CD4-positive, alpha-beta T cell treated with Interleukin-2 at 100 ng/mL for 4 hours (primary cell): ENCODE measurements around the gene RIT2.

Source experiments
- DNase-seq: peaks from one replicate; pipeline ENCODE4 v3.0.0-alpha.2; 2020; ENCODE audit warnings: low spot score

RIT2 gene

GRCh38 chr18:42929181-42929580, 186.3 kb downstream of the RIT2 start:
- no peak for DNase-seq

- no peak for DNase-seq
Measured at GRCh38 chr18:42925036-42925435, 190.4 kb downstream of the RIT2 start.

- no peak for DNase-seq
Measured at GRCh38 chr18:42922363-42922762, 193.1 kb downstream of the RIT2 start.

- DNase-seq = no peak
Measured at GRCh38 chr18:42921226-42921737, 194.2 kb downstream of the RIT2 start.

GRCh38 chr18:42920621-42921020, 194.9 kb downstream of the RIT2 start:
- DNase-seq = no peak

GRCh38 chr18:42915299-42915698, 200.2 kb downstream of the RIT2 start:
- no peak for DNase-seq

- DNase-seq = no peak
Measured at GRCh38 chr18:42914476-42914875, 201.0 kb downstream of the RIT2 start.

- DNase-seq = no peak
Measured at GRCh38 chr18:42909095-42909494, 206.4 kb downstream of the RIT2 start.

GRCh38 chr18:42906761-42907160, 208.7 kb downstream of the RIT2 start:
- no peak for DNase-seq

GRCh38 chr18:42901161-42901560, 214.3 kb downstream of the RIT2 start:
- no peak for DNase-seq

GRCh38 chr18:42893977-42894376, 221.5 kb downstream of the RIT2 start:
- DNase-seq = no peak

- no peak for DNase-seq
Measured at GRCh38 chr18:42892181-42892580, 223.3 kb downstream of the RIT2 start.

GRCh38 chr18:42891705-42892104, 223.8 kb downstream of the RIT2 start:
- no peak for DNase-seq

GRCh38 chr18:42883169-42883568, 232.3 kb downstream of the RIT2 start:
- no peak for DNase-seq

- no peak for DNase-seq
Measured at GRCh38 chr18:42882122-42882521, 233.4 kb downstream of the RIT2 start.

GRCh38 chr18:42872838-42873237, 242.6 kb downstream of the RIT2 start:
- no peak for DNase-seq

GRCh38 chr18:42864876-42865275, 250.6 kb downstream of the RIT2 start:
- no peak for DNase-seq

GRCh38 chr18:42861271-42861670, 254.2 kb downstream of the RIT2 start:
- no peak for DNase-seq

GRCh38 chr18:42860548-42860947, 254.9 kb downstream of the RIT2 start:
- DNase-seq = no peak

GRCh38 chr18:42860011-42860410, 255.5 kb downstream of the RIT2 start:
- DNase-seq = no peak

- DNase-seq = no peak
Measured at GRCh38 chr18:42854558-42854957, 260.9 kb downstream of the RIT2 start.

GRCh38 chr18:42850174-42851083, 265.1 kb downstream of the RIT2 start:
- no peak for DNase-seq

- no peak for DNase-seq
Measured at GRCh38 chr18:42839408-42839807, 276.1 kb downstream of the RIT2 start.
